Right lobe of liver (tissue), 6 donors: ENCODE data around the gene TRAIP. TPM values are rescaled to one million over a fixed set of nuclear protein-coding genes. Genes with fewer than 3 reads are reported as not detected.
A peak's percentile ranks its signal among the peaks of the same experiment; 100 is the strongest.

ENCODE experiments used
- ATAC-seq, 4 donors: fragments of 200-7000 bp; cut with Tn5 transposase; one replicate each; pipeline ENCODE4 v1.9.1; 2020; ENCODE audit warnings: mild to moderate bottlenecking in 4 of 4, moderate library complexity in 4 of 4
- DNase-seq, 3 donors: peaks; one replicate each; pipeline ENCODE4 v3.0.0-alpha.2; 2020
- H3K27ac ChIP-seq, 3 donors: fragments of 200-600 bp; one replicate each; pipeline ENCODE4 v1.8.0; 2022
- H3K27me3 ChIP-seq, 2 donors: fragments of 200-600 bp; one replicate each; pipeline ENCODE4 v1.8.0; 2022
- H3K36me3 ChIP-seq, 4 donors: fragments of 200-600 bp; sonication (generic) in 1 of 4; one replicate each; pipeline versions ENCODE4 v1.5.1 to v1.8.0; 2017 to 2022; ENCODE audit warnings: control low read depth in 1 of 4
- H3K4me1 ChIP-seq, 4 donors: fragments of 200-600 bp; sonication (generic) in 1 of 4; one replicate each; pipeline versions ENCODE4 v1.5.1 to v1.8.0; 2017 to 2022; ENCODE audit warnings: control low read depth in 1 of 4
- H3K4me3 ChIP-seq, 3 donors: fragments of 200-600 bp; one replicate each; pipeline ENCODE4 v1.8.0; 2022
- H3K9me3 ChIP-seq, 4 donors: fragments of 200-600 bp; sonication (generic) in 1 of 4; one replicate each; pipeline versions ENCODE4 v1.5.1 to v1.8.0; 2017 to 2022; ENCODE audit warnings: control low read depth in 1 of 4
- POLR2A ChIP-seq: fragments of 450-650 bp; IDR thresholded peaks from one replicate; pipeline ENCODE4 v1.6.1; 2017; ENCODE audit warnings: antibody characterized with exemption, mild to moderate bottlenecking
- WGBS: methylation state at CpG from one replicate; pipeline ENCODE4 v1.1.6; 2018; ENCODE audit warnings: low coverage, low lambda C conversion rate; ENCODE audit not compliant: insufficient coverage; ENCODE audit errors: missing lambda C conversion rate; 5-methylcytosine and 5-hydroxymethylcytosine counted together
- intact Hi-C, 2 donors: fragments of 100-400 bp; cut with DNase I; formaldehyde crosslinking; loops; one replicate each; pipeline versions ENCODE4 v1.11.2 to v1.14.1; 2022
- total RNA-seq, 6 experiments: library from RNA; depleted of rRNA in 2 of 6; stranded (reverse); fragments of >200 nt in 2 of 6; fragmentation: NEBNext Ultra II Directional in 3 of 6; extraction: Animal tissue kit (Norgen Biotek cat#: 25700) in 3 of 6; gene quantifications; one replicate each; pipeline versions ENCODE4 v1.1.0 to v1.2.4, GENCODE V29; 2016 to 2023
- TF ChIP-seq, protein P1 (sequence below), 4 donors: fragments of 200-600 bp in 3 of 4; fragments of 450-650 bp in 1 of 4; IDR thresholded peaks; one replicate each; pipeline versions ENCODE4 v1.5.1 to v1.8.0; 2016 to 2022; ENCODE audit warnings: antibody characterized with exemption in 4 of 4, mild to moderate bottlenecking in 2 of 4
- donor health status: DM: no; HTN: yes; CAD: no.
- donor health status: DM: no; HTN: no; CAD: no.
- donor health status: DM: no; HTN: no; CAD: no.
- donor health status: DM: no; HTN: yes; CAD: no.
- donor health status: DM: no; HTN: yes; CAD: no.

The TRAIP gene
- total RNA-seq, 6 experiments from 2014 or later: 0.55 to 3.1 (median 0.98) TPM

DNA sequence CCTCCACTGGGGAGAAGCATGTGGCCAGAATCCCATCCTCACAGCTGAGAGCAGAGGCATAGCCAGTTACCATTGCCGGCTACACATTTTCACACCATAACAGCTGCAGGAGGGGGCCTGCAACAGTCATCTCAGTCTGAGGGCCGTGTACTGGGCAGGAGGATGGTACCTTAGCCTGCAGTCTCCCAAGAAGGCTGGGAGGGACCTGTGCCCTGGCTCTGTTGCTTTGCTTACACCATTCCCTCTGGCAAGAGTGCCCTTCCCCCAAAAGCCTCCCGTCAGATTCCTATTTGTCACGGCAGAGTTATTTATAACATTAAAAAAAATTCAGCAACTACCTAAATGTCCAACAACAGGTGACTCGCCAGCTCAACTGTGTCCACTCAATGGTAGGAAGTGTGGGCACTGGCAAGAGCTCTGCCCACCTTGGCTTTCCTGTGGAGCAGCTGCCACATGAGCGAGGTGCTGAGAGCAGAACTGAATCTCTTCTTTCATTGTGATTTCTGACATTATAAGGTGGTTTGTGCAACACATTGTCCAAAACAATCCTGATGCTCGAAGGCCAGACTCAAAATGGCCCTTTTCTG lies 8.9 kb upstream of the TRAIP start:
- WGBS: 58% methylated on average over 5 of the region's 7 CpGs
- no peak overlapping the region for H3K27ac ChIP-seq
- H3K4me1 ChIP-seq: peaks cover 0 to 8% (median 0%) of the 10 kb centered on the region in 4 donors
- no peak overlapping the region for H3K4me3 ChIP-seq
- H3K27me3 ChIP-seq: peaks cover 0 to 5% of the 10 kb centered on the region in 2 donors
- no peak for TF ChIP-seq POLR2A
- TF ChIP-seq, protein P1, sequence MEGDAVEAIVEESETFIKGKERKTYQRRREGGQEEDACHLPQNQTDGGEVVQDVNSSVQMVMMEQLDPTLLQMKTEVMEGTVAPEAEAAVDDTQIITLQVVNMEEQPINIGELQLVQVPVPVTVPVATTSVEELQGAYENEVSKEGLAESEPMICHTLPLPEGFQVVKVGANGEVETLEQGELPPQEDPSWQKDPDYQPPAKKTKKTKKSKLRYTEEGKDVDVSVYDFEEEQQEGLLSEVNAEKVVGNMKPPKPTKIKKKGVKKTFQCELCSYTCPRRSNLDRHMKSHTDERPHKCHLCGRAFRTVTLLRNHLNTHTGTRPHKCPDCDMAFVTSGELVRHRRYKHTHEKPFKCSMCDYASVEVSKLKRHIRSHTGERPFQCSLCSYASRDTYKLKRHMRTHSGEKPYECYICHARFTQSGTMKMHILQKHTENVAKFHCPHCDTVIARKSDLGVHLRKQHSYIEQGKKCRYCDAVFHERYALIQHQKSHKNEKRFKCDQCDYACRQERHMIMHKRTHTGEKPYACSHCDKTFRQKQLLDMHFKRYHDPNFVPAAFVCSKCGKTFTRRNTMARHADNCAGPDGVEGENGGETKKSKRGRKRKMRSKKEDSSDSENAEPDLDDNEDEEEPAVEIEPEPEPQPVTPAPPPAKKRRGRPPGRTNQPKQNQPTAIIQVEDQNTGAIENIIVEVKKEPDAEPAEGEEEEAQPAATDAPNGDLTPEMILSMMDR (IDR thresholded peaks at IDR 0.05): no peak
- no peaks in the 10 kb centered on the region for H3K9me3 ChIP-seq
- no peak for ATAC-seq
- no peaks in the 10 kb centered on the region for H3K36me3 ChIP-seq
- intact Hi-C loops: no loop called here
- DNase-seq: no peak

DNA sequence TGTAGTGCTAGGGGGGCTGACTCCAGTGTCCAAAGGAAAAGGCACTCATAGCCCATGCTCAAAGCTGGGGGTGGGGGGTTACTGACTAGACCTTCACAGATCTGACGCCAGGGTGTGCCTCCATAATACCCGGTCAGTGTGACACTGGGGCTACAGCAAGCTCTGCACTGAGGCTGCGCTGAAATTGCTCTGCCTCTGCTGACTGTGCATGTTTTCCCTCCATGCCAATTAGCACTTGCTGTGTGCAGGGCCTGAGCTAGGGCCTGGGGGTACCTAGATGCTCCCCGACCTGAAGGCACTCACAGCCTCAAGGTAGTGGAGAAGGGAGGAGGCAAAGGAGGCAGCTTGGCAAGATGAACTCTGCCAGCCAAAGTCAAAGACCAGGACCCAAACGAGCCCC lies 8.1 kb upstream of the TRAIP start:
- ATAC-seq: no peak
- peaks cover 0 to 7% (median 0%) of the 10 kb centered on the region in 4 donors for H3K4me1 ChIP-seq
- peaks cover 0 to 5% of the 10 kb centered on the region in 2 donors for H3K27me3 ChIP-seq
- no peaks in the 10 kb centered on the region for H3K36me3 ChIP-seq
- intact Hi-C loops: no loop called here
- H3K4me3 ChIP-seq: no peak overlapping the region
- TF ChIP-seq, protein P1 (IDR thresholded peaks at IDR 0.05): no peak
- no peak for TF ChIP-seq POLR2A
- no peaks in the 10 kb centered on the region for H3K9me3 ChIP-seq
- H3K27ac ChIP-seq: no peak overlapping the region
- no peak for DNase-seq
- WGBS: 16% methylated on average over 2 of the region's 5 CpGs

DNA sequence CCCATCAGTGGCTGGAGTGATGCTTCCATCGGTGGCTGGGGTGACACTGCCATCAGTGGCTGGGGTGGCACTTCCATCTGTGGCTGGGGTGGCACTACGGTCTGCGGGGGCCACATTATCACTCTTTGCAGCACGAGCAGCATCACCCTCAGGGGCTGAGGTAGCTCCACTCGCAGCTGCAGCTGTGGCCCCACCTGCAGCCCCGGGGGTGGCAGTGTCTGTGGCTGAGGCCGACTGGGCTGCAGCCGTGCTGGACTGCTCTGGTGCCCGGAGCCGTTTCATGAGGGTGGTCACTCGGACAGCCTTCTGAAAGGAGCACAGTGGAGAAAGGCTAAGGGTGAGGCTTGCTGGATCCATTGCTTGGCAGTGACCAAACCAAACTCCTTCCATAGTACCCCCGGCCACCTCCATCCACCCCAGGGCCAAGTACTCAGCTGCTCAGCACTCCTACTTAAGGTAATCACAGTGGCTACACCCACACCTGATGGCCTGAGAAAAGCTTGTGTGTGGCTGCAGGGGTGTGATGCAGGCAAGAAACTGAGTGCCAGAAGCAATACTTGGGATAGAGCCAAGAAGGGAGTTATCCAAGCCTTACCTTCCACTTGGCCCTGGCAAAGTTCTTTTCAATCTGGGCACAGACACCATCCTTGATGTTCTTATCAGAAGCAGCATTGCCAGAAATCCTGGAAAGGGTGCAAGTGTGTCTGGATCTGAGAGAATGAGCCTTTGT lies 3.4 kb upstream of the TRAIP start:
- H3K36me3 ChIP-seq: no peaks in the 10 kb centered on the region
- intact Hi-C loops: no loop called here
- DNase-seq (no peak), ATAC-seq (no peak)
- no peaks in the 10 kb centered on the region for H3K4me1 ChIP-seq
- no CpG with 5 or more reads among the region's 12 CpGs for WGBS
- H3K27ac ChIP-seq: no peak overlapping the region
- H3K9me3 ChIP-seq: no peaks in the 10 kb centered on the region
- H3K4me3 ChIP-seq: no peak overlapping the region
- no peak for TF ChIP-seq POLR2A
- TF ChIP-seq, protein P1 (IDR thresholded peaks at IDR 0.05): no peak
- no peaks in the 10 kb centered on the region for H3K27me3 ChIP-seq

DNA sequence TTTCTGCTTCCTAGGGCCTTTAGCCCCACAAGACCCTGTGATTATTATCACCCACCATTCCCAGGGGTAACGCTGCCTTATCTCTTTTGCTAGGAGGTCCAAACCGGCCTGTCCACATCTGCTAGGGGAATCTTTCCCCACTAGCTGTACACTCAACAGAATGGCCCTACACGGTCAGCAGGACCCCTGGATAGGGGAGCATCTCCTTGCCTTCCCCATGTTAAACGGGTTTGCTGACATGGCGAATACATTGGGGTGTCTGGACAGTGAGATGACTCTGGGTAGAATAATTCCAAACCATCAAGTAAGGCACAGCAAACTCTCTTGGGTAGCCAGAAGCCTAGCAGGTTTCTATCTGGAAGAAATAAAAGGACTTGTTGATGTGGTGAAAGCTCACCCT lies 702 bp downstream of the TRAIP start:
- H3K4me1 ChIP-seq: no peaks in the 10 kb centered on the region
- DNase-seq (no peak), ATAC-seq (no peak)
- no peak overlapping the region for H3K27ac ChIP-seq
- no peaks in the 10 kb centered on the region for H3K36me3 ChIP-seq
- TF ChIP-seq, protein P1 (IDR thresholded peaks at IDR 0.05): no peak
- no peak for TF ChIP-seq POLR2A
- peak overlapping the region in 1 of 3 donors; percentile 62 for H3K4me3 ChIP-seq
- 65% methylated on average over 5 of the region's 5 CpGs for WGBS
- no peaks in the 10 kb centered on the region for H3K27me3 ChIP-seq
- H3K9me3 ChIP-seq: no peaks in the 10 kb centered on the region
- intact Hi-C loops: no loop called here
